ENCODE results near the gene THSD7B.

DNA sequence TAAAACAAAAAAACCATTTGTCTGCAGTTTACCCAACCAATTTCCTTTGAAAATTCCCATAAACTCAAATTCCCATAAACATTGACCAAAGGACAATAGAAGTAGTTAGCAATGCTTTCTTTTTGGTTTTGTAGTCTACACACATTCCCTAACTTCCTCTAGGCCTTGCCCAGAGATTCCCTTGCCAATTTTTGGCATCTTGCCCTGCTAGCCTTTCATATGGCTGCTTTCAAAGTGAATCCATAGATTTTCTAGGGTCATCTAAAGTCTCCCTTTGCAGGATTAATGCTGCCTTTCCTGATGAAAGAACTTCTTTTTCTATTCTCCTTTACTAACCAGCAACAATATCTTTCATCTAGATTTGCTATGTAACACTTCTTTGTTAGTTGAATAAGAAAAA is 33.4 kb downstream of the THSD7B start:
- no peak for TF ChIP-seq POLR2A (IDR thresholded peaks at IDR 0.05; ENCODE audit: low read length)
- no peak for TF ChIP-seq GATA1 (IDR thresholded peaks at IDR 0.05; ENCODE audit: low read depth, low read length)

All from erythroblast (primary cell).